ENCODE results near the gene MRTFA. TPM values are rescaled to one million over a fixed set of nuclear protein-coding genes. Genes with fewer than 3 reads are reported as not detected.

Gene MRTFA
- polyA plus RNA-seq, 2 of the 4 experiments (the other 2 are of a cell fraction): 6.8 to 48.3 TPM

DNA sequence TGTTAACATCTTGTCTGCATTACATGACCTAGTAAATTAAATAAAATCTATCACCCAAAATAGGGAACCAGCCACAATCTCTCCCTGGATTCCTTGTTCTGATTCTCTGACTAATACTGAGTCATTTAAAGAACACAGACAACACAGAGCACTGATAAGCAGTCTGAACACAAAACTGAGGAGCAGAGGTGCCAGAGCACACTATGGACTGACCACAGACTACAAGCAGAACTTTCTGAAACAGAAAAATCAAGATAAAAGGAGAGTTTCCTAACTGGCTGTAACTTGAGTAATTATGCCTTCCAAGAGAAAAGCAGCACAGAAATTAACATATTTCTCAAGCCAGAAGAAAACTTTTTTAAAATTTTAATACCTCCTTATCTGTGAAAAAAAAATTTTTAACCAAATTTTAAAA lies 137.3 kb downstream of the MRTFA start (continued):
- TF ChIP-seq NFE2L2 (conservative IDR thresholded peaks at IDR 0.05; ENCODE audit: low read length) (no peak), SREBF2 (IDR thresholded peaks at IDR 0.05) (no peak), JUN (IDR thresholded peaks at IDR 0.05) (no peak; a peak in 3 of 5 replicates), NPAS2 (CRISPR knock-in tag; IDR thresholded peaks at IDR 0.05; ENCODE audit: borderline replicate concordance) (no peak), ZNF302 (CRISPR knock-in tag; IDR thresholded peaks at IDR 0.05) (no peak)
- TF ChIP-seq, protein P1, sequence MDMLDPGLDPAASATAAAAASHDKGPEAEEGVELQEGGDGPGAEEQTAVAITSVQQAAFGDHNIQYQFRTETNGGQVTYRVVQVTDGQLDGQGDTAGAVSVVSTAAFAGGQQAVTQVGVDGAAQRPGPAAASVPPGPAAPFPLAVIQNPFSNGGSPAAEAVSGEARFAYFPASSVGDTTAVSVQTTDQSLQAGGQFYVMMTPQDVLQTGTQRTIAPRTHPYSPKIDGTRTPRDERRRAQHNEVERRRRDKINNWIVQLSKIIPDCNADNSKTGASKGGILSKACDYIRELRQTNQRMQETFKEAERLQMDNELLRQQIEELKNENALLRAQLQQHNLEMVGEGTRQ (IDR thresholded peaks at IDR 0.05): no peak

DNA sequence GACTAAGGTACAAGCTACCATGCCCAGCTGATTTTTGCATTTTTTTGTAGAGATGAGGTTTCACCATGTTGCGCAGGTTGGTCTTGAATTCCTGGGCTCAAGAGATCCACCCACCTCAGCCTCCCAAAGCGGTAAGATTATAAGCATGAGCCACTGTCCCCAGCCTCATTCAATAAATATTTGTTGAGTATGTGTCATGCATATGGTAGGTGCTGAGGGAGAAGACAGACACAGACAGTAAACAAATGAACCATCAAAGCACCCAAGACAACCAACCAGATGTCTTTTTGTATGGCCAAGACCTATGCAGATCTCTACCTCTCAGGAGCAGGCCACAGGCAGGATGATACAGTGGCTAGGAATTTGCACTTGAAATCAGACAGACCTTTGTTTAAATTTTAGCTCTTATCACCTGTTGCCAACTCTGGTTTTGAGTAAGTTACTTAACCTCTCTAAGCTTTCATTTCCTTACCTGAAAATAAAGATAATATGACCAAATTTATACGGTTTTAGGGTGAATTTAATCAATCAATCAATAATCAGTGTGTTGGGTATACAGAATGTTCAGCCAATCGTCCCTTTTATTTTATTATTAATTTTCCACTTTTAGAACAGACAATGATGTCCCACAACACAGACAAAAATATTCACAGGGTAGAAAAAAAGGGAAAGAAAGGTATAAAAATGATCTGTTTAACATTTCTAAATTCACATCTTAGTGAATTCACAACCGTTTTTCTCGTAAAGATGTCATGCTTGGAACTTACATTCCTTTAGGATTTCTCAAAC lies 137.9 kb downstream of the MRTFA start:
- POLR2A ChIA-PET: interaction anchor here (0.6 to 1.6 kb wide), 8 partner anchors 9 to 153 kb away, joined by 3 to 12 read pairs (median 7); partner anchors contain the start of gene MRTFA
- no peak for TF ChIP-seq RNF2 (IDR thresholded peaks at IDR 0.05; ENCODE audit: borderline replicate concordance, low read depth)
- peak; percentile 96 for TF ChIP-seq JUNB (IDR thresholded peaks at IDR 0.05)
- peak; percentile 95 to 96 for TF ChIP-seq EP300 (IDR thresholded peaks at IDR 0.05)
- TF ChIP-seq, protein P2, sequence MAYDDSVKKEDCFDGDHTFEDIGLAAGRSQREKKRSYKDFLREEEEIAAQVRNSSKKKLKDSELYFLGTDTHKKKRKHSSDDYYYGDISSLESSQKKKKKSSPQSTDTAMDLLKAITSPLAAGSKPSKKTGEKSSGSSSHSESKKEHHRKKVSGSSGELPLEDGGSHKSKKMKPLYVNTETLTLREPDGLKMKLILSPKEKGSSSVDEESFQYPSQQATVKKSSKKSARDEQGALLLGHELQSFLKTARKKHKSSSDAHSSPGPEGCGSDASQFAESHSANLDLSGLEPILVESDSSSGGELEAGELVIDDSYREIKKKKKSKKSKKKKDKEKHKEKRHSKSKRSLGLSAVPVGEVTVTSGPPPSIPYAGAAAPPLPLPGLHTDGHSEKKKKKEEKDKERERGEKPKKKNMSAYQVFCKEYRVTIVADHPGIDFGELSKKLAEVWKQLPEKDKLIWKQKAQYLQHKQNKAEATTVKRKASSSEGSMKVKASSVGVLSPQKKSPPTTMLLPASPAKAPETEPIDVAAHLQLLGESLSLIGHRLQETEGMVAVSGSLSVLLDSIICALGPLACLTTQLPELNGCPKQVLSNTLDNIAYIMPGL (CRISPR knock-in tag; IDR thresholded peaks at IDR 0.05; ENCODE audit: borderline replicate concordance): no peak
- TF ChIP-seq, protein P3, sequence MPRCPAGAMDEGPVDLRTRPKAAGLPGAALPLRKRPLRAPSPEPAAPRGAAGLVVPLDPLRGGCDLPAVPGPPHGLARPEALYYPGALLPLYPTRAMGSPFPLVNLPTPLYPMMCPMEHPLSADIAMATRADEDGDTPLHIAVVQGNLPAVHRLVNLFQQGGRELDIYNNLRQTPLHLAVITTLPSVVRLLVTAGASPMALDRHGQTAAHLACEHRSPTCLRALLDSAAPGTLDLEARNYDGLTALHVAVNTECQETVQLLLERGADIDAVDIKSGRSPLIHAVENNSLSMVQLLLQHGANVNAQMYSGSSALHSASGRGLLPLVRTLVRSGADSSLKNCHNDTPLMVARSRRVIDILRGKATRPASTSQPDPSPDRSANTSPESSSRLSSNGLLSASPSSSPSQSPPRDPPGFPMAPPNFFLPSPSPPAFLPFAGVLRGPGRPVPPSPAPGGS (IDR thresholded peaks at IDR 0.05): no peak; the same call in 2 of the 3 replicates
- no peak for TF ChIP-seq EHMT2 (IDR thresholded peaks at IDR 0.05; ENCODE audit: low read depth)
- TF ChIP-seq ZFP36 (IDR thresholded peaks at IDR 0.05; ENCODE audit: borderline replicate concordance, partially characterized antibody): no peak
- TF ChIP-seq ZNF302 (CRISPR knock-in tag; IDR thresholded peaks at IDR 0.05): no peak
- TF ChIP-seq MAFK (IDR thresholded peaks at IDR 0.05; ENCODE audit: partially characterized antibody): no peak
- peak in 1 of 2 experiments; percentile 11; a peak in 2 of 5 replicates for TF ChIP-seq RAD21 (conservative IDR thresholded peaks at IDR 0.05 in 1 of 2, IDR thresholded peaks at IDR 0.05 in 1 of 2)
- TF ChIP-seq, protein P4, sequence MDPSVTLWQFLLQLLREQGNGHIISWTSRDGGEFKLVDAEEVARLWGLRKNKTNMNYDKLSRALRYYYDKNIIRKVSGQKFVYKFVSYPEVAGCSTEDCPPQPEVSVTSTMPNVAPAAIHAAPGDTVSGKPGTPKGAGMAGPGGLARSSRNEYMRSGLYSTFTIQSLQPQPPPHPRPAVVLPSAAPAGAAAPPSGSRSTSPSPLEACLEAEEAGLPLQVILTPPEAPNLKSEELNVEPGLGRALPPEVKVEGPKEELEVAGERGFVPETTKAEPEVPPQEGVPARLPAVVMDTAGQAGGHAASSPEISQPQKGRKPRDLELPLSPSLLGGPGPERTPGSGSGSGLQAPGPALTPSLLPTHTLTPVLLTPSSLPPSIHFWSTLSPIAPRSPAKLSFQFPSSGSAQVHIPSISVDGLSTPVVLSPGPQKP (IDR thresholded peaks at IDR 0.05; ENCODE audit: low read depth, low read length): no peak
- TF ChIP-seq CEBPB (IDR thresholded peaks at IDR 0.05): peak; percentile 47 to 73; a peak in 3 of 4 replicates
- TF ChIP-seq POLR2A (IDR thresholded peaks at IDR 0.05; ENCODE audit: low read length): no peak
- no peak for TF ChIP-seq CHD4 (IDR thresholded peaks at IDR 0.05; ENCODE audit: borderline replicate concordance)
- TF ChIP-seq, protein P1 (IDR thresholded peaks at IDR 0.05): no peak
- TF ChIP-seq EHF (CRISPR knock-in tag; IDR thresholded peaks at IDR 0.05): no peak
- TF ChIP-seq FOSB (CRISPR knock-in tag; IDR thresholded peaks at IDR 0.05): no peak
- no peak for TF ChIP-seq NFE2L2 (conservative IDR thresholded peaks at IDR 0.05; ENCODE audit: low read length)
- TF ChIP-seq, protein P5, sequence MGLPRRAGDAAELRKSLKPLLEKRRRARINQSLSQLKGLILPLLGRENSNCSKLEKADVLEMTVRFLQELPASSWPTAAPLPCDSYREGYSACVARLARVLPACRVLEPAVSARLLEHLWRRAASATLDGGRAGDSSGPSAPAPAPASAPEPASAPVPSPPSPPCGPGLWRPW (IDR thresholded peaks at IDR 0.05): 0 out of 2 replicates have a peak, but pooled peaks have one; percentile 43
- TF ChIP-seq SMC3 (IDR thresholded peaks at IDR 0.05): peak; percentile 31; the same call in 2 of the 3 replicates
- no peak for TF ChIP-seq NPAS2 (CRISPR knock-in tag; IDR thresholded peaks at IDR 0.05; ENCODE audit: borderline replicate concordance)
- TF ChIP-seq HOXB5 (CRISPR knock-in tag; IDR thresholded peaks at IDR 0.05): 0 out of 2 replicates have a peak, but pooled peaks have one; percentile 20
- no peak for TF ChIP-seq ZC3H11A (IDR thresholded peaks at IDR 0.05)
- TF ChIP-seq, protein P6, sequence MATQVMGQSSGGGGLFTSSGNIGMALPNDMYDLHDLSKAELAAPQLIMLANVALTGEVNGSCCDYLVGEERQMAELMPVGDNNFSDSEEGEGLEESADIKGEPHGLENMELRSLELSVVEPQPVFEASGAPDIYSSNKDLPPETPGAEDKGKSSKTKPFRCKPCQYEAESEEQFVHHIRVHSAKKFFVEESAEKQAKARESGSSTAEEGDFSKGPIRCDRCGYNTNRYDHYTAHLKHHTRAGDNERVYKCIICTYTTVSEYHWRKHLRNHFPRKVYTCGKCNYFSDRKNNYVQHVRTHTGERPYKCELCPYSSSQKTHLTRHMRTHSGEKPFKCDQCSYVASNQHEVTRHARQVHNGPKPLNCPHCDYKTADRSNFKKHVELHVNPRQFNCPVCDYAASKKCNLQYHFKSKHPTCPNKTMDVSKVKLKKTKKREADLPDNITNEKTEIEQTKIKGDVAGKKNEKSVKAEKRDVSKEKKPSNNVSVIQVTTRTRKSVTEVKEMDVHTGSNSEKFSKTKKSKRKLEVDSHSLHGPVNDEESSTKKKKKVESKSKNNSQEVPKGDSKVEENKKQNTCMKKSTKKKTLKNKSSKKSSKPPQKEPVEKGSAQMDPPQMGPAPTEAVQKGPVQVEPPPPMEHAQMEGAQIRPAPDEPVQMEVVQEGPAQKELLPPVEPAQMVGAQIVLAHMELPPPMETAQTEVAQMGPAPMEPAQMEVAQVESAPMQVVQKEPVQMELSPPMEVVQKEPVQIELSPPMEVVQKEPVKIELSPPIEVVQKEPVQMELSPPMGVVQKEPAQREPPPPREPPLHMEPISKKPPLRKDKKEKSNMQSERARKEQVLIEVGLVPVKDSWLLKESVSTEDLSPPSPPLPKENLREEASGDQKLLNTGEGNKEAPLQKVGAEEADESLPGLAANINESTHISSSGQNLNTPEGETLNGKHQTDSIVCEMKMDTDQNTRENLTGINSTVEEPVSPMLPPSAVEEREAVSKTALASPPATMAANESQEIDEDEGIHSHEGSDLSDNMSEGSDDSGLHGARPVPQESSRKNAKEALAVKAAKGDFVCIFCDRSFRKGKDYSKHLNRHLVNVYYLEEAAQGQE (IDR thresholded peaks at IDR 0.05): no peak

More for the DNA sequence above, 137.9 kb downstream of the MRTFA start:
- WGBS (ENCODE audit: missing lambda C conversion rate): under 1% methylated on average over 6 of the region's 6 CpGs
- peak; percentile 97 to 99 for ATAC-seq
- CTCF ChIA-PET: interaction anchor here (1.0 to 3.3 kb wide), 7 partner anchors 10 to 148 kb away, joined by 3 to 22 read pairs (median 4); no protein-coding TSS in a partner anchor
- peak overlapping the region; percentile 87 for H3K4me2 ChIP-seq
- peaks cover 58% of the 10 kb centered on the region for H3K4me1 ChIP-seq
- H3K9me3 ChIP-seq: no peaks in the 10 kb centered on the region
- DNase-seq (ENCODE audit: low read depth in 1 of 2, low spot score in 1 of 2): peak; percentile 80 to 97
- peak overlapping the region; percentile 96 to 100 for H3K27ac ChIP-seq
- peak overlapping the region; percentile 31; the same call in 1 of the 3 replicates for H3K4me3 ChIP-seq
- peak; percentile 74 for FAIRE-seq

Data from A549 (cell line).